ENCODE measurements around the gene THUMPD1.

DNA sequence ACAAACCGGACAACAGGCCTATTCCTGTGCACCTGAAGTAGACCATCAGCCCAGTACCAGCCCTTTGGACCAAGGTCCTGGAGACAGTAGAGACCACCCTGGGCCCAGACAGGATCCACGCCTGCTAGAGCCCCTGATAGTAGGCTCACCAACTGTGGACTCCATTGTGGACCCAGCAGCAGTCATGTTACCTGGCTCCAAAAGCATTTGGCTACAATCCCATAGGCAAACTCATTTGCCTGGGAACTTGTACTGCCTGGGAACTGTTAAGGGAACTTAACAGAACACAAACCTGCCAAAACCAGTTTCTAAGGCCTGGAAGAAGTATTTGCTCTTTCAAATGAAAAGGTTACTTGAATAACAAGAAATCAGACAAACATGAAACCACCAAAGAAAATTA, 34.2 kb downstream of the THUMPD1 start:
- TF ChIP-seq CTCF (IDR thresholded peaks at IDR 0.05) (no peak), EZH2 (IDR thresholded peaks at IDR 0.05) (no peak), EZH2phosphoT487 (IDR thresholded peaks at IDR 0.05) (no peak)
